ENCODE results near the gene GLCCI1.

Gene GLCCI1

GRCh38 chr7:7922684-7923385, 45.8 kb upstream of the GLCCI1 start:
- Histone ChIP-seq H3K9me3 (ENCODE audit: severe bottlenecking) (no peaks in the 10 kb centered on the region), H3K27ac (ENCODE audit: poor library complexity, severe bottlenecking) (no peak overlapping the region), H3K4me1 (ENCODE audit: insufficient read depth, poor library complexity, severe bottlenecking) (no peaks in the 10 kb centered on the region), H3K4me3 (ENCODE audit: severe bottlenecking) (no peak overlapping the region), H3K27me3 (ENCODE audit: insufficient read depth, poor library complexity, severe bottlenecking) (no peaks in the 10 kb centered on the region), H3K36me3 (ENCODE audit: low read depth) (no peaks in the 10 kb centered on the region)
- DNase-seq (ENCODE audit: low spot score) (no peak), ATAC-seq (ENCODE audit: low read depth) (no peak)
- no peak for TF ChIP-seq CTCF (IDR thresholded peaks at IDR 0.05; ENCODE audit: poor library complexity, severe bottlenecking)

- H3K4me1 ChIP-seq (ENCODE audit: insufficient read depth, poor library complexity, severe bottlenecking): no peaks in the 10 kb centered on the region
- H3K9me3 ChIP-seq (ENCODE audit: severe bottlenecking): no peaks in the 10 kb centered on the region
- DNase-seq (ENCODE audit: low spot score) (no peak), ATAC-seq (ENCODE audit: low read depth) (no peak)
- no peaks in the 10 kb centered on the region for H3K36me3 ChIP-seq (ENCODE audit: low read depth)
- no peak overlapping the region for H3K27ac ChIP-seq (ENCODE audit: poor library complexity, severe bottlenecking)
- no peak overlapping the region for H3K4me3 ChIP-seq (ENCODE audit: severe bottlenecking)
- no peak for TF ChIP-seq CTCF (IDR thresholded peaks at IDR 0.05; ENCODE audit: poor library complexity, severe bottlenecking)
- H3K27me3 ChIP-seq (ENCODE audit: insufficient read depth, poor library complexity, severe bottlenecking): no peaks in the 10 kb centered on the region
Measured at GRCh38 chr7:7923818-7924217, 44.8 kb upstream of the GLCCI1 start.

GRCh38 chr7:7924303-7924702, 44.3 kb upstream of the GLCCI1 start:
- H3K4me3 ChIP-seq (ENCODE audit: severe bottlenecking): no peak overlapping the region
- ATAC-seq (ENCODE audit: low read depth) (no peak), DNase-seq (ENCODE audit: low spot score) (no peak)
- no peaks in the 10 kb centered on the region for H3K9me3 ChIP-seq (ENCODE audit: severe bottlenecking)
- H3K4me1 ChIP-seq (ENCODE audit: insufficient read depth, poor library complexity, severe bottlenecking): no peaks in the 10 kb centered on the region
- H3K27me3 ChIP-seq (ENCODE audit: insufficient read depth, poor library complexity, severe bottlenecking): no peaks in the 10 kb centered on the region
- no peaks in the 10 kb centered on the region for H3K36me3 ChIP-seq (ENCODE audit: low read depth)
- TF ChIP-seq CTCF (IDR thresholded peaks at IDR 0.05; ENCODE audit: poor library complexity, severe bottlenecking): no peak
- no peak overlapping the region for H3K27ac ChIP-seq (ENCODE audit: poor library complexity, severe bottlenecking)

GRCh38 chr7:7931626-7932025, 37.0 kb upstream of the GLCCI1 start:
- DNase-seq (ENCODE audit: low spot score): no peak
- Histone ChIP-seq H3K27ac (ENCODE audit: poor library complexity, severe bottlenecking) (no peak overlapping the region), H3K36me3 (ENCODE audit: low read depth) (no peaks in the 10 kb centered on the region), H3K9me3 (ENCODE audit: severe bottlenecking) (no peaks in the 10 kb centered on the region), H3K4me3 (ENCODE audit: severe bottlenecking) (no peak overlapping the region), H3K27me3 (ENCODE audit: insufficient read depth, poor library complexity, severe bottlenecking) (no peaks in the 10 kb centered on the region), H3K4me1 (ENCODE audit: insufficient read depth, poor library complexity, severe bottlenecking) (no peaks in the 10 kb centered on the region)
- no peak for TF ChIP-seq CTCF (IDR thresholded peaks at IDR 0.05; ENCODE audit: poor library complexity, severe bottlenecking)
- ATAC-seq (ENCODE audit: low read depth): no peak

GRCh38 chr7:7932553-7932952, 36.0 kb upstream of the GLCCI1 start:
- Histone ChIP-seq H3K27ac (ENCODE audit: poor library complexity, severe bottlenecking) (no peak overlapping the region), H3K4me3 (ENCODE audit: severe bottlenecking) (no peak overlapping the region), H3K27me3 (ENCODE audit: insufficient read depth, poor library complexity, severe bottlenecking) (no peaks in the 10 kb centered on the region), H3K4me1 (ENCODE audit: insufficient read depth, poor library complexity, severe bottlenecking) (no peaks in the 10 kb centered on the region), H3K9me3 (ENCODE audit: severe bottlenecking) (no peaks in the 10 kb centered on the region), H3K36me3 (ENCODE audit: low read depth) (no peaks in the 10 kb centered on the region)
- no peak for TF ChIP-seq CTCF (IDR thresholded peaks at IDR 0.05; ENCODE audit: poor library complexity, severe bottlenecking)
- DNase-seq (ENCODE audit: low spot score): no peak
- ATAC-seq (ENCODE audit: low read depth): no peak
